ENCODE data around the gene TNS1.

TNS1 gene

DNA sequence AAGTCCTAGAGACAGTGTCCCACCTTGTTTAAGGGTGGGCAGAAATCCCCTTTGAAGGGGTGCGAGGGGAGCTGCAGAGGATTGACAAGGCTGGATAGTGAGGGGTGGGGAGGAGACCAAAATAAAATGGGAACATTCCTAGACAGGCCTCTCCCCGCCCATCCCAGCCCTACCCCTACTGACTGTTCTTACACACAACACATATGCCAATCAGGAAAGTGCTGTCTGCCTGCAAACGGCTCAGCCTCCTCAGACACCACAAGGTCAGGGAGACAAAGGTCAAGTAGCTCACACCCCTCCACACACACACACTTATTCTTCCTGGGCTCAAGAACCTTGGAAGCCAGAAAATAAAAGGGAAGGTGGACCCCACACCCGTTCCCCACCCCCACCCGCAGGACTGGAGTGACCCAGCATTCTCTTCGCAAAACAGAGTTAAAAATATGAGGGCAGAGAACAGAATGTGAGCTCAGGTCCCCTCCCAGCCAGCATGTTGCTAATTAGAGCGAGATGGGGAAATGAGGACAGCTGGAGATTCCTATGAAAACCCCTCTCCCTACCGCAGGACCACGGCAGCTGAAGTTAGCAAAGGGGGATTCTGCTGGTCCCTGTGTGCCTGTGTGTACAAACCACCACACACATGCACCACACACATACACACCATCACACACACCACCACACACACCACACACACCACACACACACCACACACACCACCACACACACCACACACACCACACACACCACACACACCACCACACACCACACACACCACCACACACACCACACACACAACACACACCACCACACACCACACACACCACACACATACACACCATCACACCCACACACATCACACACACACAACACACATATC is 197.8 kb downstream of the TNS1 start:
- DNase-seq = no peak

- peak; percentile 16 for DNase-seq
These were observed 198.5 kb downstream of the TNS1 start for GRCh38 chr2:217804338-217804737.

DNA sequence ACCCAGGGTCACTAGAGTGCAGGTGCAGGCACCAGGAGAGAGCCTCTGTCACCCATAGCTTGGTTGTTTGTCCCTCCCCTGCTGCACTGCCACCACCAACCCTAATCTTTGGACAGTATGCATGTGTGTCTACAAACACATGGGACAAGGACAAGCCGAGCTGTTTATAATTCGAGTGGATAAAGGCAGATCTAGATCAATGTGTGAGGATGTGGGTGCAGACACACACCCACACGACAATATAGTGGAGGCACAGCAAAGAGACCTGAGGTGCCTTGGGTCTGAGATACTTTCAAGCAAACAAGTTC is 199.2 kb downstream of the TNS1 start:
- no peak for DNase-seq

DNA sequence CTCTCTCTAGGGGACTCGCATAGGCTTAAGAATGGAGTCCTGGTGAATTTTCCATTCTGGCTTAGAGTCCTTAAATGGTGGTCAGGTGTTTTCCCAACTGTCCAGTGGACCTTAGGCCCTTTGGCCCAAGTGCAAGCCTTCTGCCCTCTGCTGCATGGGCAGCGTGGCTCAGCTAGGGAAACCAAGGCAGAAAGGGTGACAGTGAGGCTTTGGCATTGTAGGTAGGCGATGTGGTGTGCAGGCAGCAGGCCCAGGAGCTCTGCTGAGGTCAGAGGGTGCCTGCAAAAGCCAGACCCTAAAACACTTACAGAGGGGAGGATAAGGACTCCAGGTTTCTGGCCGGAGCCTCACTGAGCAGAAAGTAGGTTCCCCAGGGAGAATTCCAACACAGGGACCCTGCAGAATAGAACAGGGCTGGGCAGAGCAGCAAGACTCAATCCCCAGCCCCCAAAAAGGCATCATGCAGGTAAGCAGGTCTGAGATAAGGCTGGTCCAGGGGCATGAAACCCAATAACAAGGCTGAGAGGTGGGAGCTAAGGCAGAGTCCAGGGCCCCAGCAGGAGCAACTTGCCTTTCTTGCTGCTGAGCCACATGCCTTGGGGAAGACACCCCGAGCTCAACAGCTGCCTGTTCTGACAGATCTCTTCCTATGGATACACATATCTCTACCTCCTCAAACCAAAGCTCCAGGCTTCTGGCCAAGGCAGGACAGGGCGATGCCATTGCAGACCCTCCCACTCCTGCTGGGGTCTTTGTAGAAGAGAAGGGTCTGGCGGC is 199.7 kb downstream of the TNS1 start:
- DNase-seq = peak; percentile 19

- DNase-seq = peak; percentile 14
These were observed 200.5 kb downstream of the TNS1 start for GRCh38 chr2:217802266-217802665.

GRCh38 chr2:217801711-217802110 is 201.1 kb downstream of the TNS1 start:
- peak; percentile 19 for DNase-seq

DNA sequence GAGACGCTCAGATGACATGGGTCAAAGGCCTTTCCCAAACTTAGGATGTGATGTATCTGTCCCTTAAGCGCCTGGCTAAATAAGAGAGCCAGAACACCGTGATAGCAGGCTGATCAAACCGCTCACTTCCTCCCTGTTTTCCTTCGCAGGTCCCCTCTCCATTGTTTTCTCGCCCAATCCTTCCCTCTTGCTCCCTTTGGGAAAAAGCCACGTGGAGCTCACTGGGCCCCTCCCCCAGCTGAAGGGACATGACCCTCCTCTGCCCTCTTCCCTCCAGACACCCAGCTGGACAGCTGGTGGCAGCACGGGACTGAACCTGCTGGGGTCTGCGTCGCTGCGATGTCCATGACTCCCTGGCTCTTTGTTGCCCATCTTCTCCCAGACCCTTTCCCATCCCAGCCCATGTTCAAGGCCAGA is 201.7 kb downstream of the TNS1 start:
- DNase-seq = peak; percentile 36

- DNase-seq = peak; percentile 19
These were observed 202.2 kb downstream of the TNS1 start for GRCh38 chr2:217800433-217801114.

DNA sequence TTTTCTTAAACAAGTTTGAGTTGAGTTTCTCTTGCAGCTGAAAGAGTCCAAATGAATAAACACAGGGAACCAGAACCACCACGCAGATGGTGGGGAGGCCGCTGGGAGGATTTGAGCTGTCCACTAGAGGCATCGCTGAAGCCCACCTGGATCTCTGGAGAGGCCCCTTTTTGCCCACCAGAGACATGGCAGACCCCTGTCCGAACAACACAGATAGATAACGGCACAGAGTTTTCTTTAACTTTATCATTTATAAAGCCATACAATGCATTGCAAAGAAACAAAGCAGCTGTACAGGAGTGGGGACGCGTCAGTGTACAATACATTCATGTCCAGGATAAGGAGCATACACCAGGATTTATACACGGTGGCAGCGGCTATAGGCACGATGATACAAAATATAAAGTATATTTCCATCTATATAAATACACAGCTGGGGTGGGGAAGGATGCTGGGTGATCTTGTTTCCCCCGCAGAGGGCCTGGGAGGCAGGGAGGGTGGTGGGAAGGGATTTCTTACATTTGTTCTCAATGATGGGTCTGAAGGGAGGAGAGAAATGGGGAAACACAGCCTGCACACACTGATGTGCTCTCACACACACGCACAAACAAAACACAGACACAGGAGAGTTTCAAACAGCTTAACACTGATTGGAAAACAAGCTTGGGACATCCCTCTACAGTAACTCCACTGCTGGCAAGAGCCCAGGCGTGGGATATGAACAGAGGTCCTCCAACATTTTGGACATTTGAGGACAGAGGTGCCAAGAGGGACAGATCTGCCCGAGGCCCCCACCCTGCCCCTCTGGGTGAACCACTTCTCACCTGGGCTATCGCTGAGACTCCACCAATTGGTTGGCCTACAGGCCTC is 203.0 kb downstream of the TNS1 start:
- no peak for DNase-seq

GRCh38 chr2:217798743-217799562 is 203.8 kb downstream of the TNS1 start:
- DNase-seq = no peak

GRCh38 chr2:217798191-217798590 is 204.6 kb downstream of the TNS1 start:
- no peak for DNase-seq

DNA sequence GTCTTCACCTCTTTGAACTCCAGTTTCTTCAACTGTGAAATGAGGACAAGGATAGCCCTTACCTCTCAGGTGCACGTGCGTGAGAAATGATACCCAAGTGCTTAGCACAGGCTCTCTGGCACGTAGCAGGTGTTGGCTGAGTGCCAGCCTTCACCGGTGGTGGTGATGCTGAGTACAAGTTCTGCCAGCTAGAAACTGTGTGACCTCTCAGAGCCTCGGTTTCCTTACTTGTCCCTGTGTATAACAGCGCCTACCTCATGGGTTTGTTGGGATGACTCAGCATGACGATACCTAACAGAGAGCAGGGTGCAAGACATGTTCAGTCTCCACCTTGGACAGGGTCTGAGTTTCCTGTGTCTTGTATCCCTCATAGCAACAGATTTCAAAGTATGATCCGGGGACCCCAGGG is 205.1 kb downstream of the TNS1 start:
- DNase-seq = no peak

- no peak for DNase-seq
These were observed 205.6 kb downstream of the TNS1 start for GRCh38 chr2:217797165-217797564.

DNA sequence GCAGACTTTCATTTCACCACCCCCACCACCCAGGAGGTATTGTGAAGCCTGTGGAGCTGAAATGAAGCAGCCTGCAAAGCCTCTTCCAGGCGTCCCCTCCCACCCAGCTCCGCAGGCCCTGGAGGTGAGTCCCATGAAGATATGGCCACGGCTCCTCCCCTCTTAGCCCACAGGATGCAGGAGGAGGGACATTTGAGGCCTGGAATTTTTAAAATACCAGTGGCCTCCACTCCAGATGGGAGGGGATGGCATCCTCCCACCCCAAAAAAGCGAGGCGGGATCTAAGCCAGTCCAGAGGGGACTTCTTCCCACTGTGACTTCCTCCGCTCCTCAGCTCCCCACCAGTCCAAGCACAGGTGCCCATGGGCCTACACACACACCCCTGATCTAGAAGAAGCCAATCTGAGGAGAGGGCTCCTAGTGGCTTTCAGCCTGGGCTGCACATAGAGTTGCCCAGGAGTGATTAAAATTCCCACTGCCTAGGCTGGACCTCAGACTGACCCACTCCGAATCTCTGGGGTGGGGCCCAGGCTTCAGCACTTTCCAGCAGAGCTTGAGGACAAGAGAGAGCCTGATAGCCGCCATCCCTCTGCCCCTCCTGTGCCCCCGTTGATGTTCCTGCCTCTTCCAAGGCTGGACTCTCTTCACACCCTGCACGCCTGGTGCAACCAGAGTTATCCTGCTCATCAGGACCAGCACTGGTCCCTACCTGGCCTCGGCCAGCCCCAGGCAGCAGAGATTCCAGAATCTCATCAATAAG is 206.9 kb downstream of the TNS1 start:
- DNase-seq = no peak

- DNase-seq = no peak
These were observed 207.7 kb downstream of the TNS1 start for GRCh38 chr2:217795067-217795466.

DNA sequence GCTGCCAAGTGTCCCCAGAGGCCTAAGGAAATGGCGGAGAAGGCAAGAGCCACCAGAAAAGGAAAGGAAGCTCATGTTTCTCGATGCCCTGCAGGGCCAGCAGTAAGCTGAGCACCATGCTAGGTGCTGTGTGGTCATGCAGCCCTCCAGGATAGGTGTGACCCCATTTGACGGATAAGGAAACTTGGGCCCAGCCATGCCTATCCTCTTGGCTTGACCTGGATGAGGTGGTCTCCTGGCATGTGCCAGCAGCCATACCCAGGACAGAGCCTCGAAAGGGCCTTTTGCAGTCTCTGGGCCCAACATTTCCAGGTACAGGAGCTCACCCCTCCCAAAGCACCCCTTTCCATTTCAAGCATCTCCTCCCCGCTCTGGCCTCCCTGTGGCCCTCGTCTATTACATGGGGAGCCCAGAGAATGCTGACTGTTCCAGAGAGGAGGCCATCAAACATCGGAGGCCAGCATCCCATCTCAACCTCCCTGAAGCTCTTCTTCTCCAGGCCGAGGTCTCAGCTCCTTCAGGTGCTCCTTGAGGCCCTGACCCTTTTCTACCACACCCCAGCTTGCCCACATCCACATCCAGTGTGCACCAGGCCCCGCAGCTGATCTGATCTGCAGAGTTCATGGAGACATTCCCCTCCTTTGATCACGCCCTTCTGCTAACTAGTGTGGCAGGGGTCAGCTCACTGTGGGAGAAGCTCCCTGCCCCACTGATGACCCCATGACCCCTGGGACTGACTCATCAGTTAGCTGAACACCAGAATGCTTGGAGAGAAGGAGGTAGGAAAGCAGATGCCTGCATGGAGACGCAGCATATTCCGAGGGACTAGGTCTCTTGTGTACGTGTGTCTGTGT is 208.4 kb downstream of the TNS1 start:
- no peak for DNase-seq

- peak; percentile 18 for DNase-seq
These were observed 209.1 kb downstream of the TNS1 start for GRCh38 chr2:217793566-217794132.

GRCh38 chr2:217792626-217793527 is 209.9 kb downstream of the TNS1 start:
- no peak for DNase-seq
